Caco-2 (cell line): ENCODE data around the gene LRRC75A. TPM values are rescaled to one million over a fixed set of nuclear protein-coding genes. Genes with fewer than 3 reads are reported as not detected.

Source experiments
- BruUV-seq: library from RNA; stranded (reverse); fragments of 400-500 nt; replicated peaks from 2 replicates; lab custom pipeline; 2021; lab: Mats Ljungman, UMichigan
- CTCF ChIA-PET: fragments of 300-600 bp; sonication (Branson Sonifier 250); formaldehyde crosslinking; loops from one replicate; lab custom pipeline; 2022; ENCODE audit warnings: antibody characterized with exemption; lab: Charles Lee
- POLR2A ChIA-PET: fragments of 300-600 bp; sonication (Branson Sonifier 250); formaldehyde crosslinking; loops from one replicate; lab custom pipeline; 2022; ENCODE audit warnings: antibody characterized with exemption; lab: Charles Lee
- DNase-seq, 2 experiments: peaks; one replicate each; pipeline versions ENCODE4 v3.0.0 to v3.0.0-alpha.2; 2020 to 2022
- H3K27me3 ChIP-seq: replicated peaks from 2 replicates; pipeline ENCODE4 v1.6.0; 2011; ENCODE audit warnings: low read length; ENCODE audit not compliant: control insufficient read depth, insufficient read depth
- H3K36me3 ChIP-seq: 2 replicates; pipeline ENCODE4 v1.5.1; 2011; ENCODE audit warnings: low read length; ENCODE audit not compliant: control insufficient read depth, insufficient read depth
- H3K4me1 ChIP-seq: fragments of 250-450 bp; sonication (Bioruptor Pico); 2 replicates; pipeline ENCODE4 v1.5.1; 2020; ENCODE audit warnings: mild to moderate bottlenecking
- H3K4me3 ChIP-seq: 2 replicates; pipeline ENCODE4 v1.5.1; 2011; ENCODE audit warnings: low read depth, mild to moderate bottlenecking, control low read depth, low read length
- H3K9me3 ChIP-seq: fragments of 250-450 bp; sonication (Bioruptor Pico); 2 replicates; pipeline ENCODE4 v1.5.1; 2020; ENCODE audit warnings: mild to moderate bottlenecking, moderate library complexity
- H3K27ac Mint-ChIP-seq: one replicate; pipeline ENCODE4 v1.8.0; 2022; ENCODE audit warnings: mixed read lengths; ENCODE audit not compliant: unreplicated experiment
- H3K27me3 Mint-ChIP-seq: one replicate; pipeline ENCODE4 v1.8.0; 2022; ENCODE audit warnings: mixed read lengths; ENCODE audit not compliant: insufficient read depth, unreplicated experiment
- H3K36me3 Mint-ChIP-seq: one replicate; pipeline ENCODE4 v1.8.0; 2022; ENCODE audit warnings: mild to moderate bottlenecking, mixed read lengths; ENCODE audit not compliant: insufficient read depth, unreplicated experiment
- H3K4me1 Mint-ChIP-seq: one replicate; pipeline ENCODE4 v1.8.0; 2022; ENCODE audit warnings: low read depth, mixed read lengths; ENCODE audit not compliant: unreplicated experiment
- H3K4me3 Mint-ChIP-seq: one replicate; pipeline ENCODE4 v1.8.0; 2022; ENCODE audit warnings: mild to moderate bottlenecking, moderate library complexity, mixed read lengths; ENCODE audit not compliant: unreplicated experiment
- H3K9me3 Mint-ChIP-seq: one replicate; pipeline ENCODE4 v1.8.0; 2022; ENCODE audit warnings: mixed read lengths; ENCODE audit not compliant: unreplicated experiment
- intact Hi-C: fragments of 100-400 bp; cut with micrococcal nuclease; formaldehyde crosslinking; loops from one replicate; pipeline ENCODE4 v1.10.0; 2022; ENCODE audit not compliant: unreplicated experiment
- total RNA-seq: library from RNA; stranded (reverse); gene quantifications from 2 replicates; pipeline ENCODE4 v1.2.3, GENCODE V29; 2022
- TF ChIP-seq, protein P1 (sequence below), 2 experiments: fragments of 200-600 bp in 1 of 2; IDR thresholded peaks; 1 replicate in 1 of 2; 2 replicates in 1 of 2; pipeline versions ENCODE4 v1.5.1 to v1.8.0; 2011 to 2022; ENCODE audit warnings: antibody characterized with exemption in 1 of 2, control low read depth in 1 of 2, inconsistent platforms in 1 of 2, low read depth in 1 of 2, low read length in 1 of 2, mild to moderate bottlenecking in 1 of 2, moderate library complexity in 1 of 2; ENCODE audit not compliant: insufficient read depth in 1 of 2, severe bottlenecking in 1 of 2, unreplicated experiment in 1 of 2

LRRC75A gene
- total RNA-seq, 1 experiment from 2014 or later: 4.5 TPM

DNA sequence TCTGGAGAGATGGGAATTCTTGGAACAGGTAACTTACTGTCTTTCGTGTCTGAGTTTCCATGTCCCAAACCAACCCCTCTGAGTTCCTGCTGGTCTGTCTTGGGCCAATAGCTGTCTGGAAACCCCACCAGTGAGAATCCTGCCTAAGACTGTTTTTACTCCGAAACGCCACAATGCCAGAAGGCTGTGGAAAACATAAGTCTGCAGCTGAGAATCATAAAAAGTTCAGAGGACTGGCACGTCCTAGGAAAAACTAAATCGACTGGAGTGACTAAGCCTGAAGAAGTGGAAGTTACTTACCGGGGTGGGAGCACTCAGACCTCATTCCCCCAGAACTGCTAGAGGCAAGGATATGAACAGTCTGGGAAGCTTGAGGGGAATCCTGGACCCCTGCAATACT is 13.3 kb downstream of the LRRC75A start:
- Histone ChIP-seq H3K9me3 (no peaks in the 10 kb centered on the region), H3K4me3 (no peak overlapping the region), H3K4me1 (peaks cover 19% of the 10 kb centered on the region), H3K36me3 (no peaks in the 10 kb centered on the region), H3K27me3 (no peaks in the 10 kb centered on the region)
- H3K4me1 Mint-ChIP-seq: no peaks in the 10 kb centered on the region
- no peaks in the 10 kb centered on the region for H3K36me3 Mint-ChIP-seq
- CTCF ChIA-PET: interaction anchor here (1.1 kb wide), 1 partner anchor 111 kb away, joined by 3 read pairs; no protein-coding TSS in a partner anchor
- H3K4me3 Mint-ChIP-seq: no peak overlapping the region
- POLR2A ChIA-PET: no interaction called here
- no peak overlapping the region for H3K27ac Mint-ChIP-seq
- TF ChIP-seq, protein P1, sequence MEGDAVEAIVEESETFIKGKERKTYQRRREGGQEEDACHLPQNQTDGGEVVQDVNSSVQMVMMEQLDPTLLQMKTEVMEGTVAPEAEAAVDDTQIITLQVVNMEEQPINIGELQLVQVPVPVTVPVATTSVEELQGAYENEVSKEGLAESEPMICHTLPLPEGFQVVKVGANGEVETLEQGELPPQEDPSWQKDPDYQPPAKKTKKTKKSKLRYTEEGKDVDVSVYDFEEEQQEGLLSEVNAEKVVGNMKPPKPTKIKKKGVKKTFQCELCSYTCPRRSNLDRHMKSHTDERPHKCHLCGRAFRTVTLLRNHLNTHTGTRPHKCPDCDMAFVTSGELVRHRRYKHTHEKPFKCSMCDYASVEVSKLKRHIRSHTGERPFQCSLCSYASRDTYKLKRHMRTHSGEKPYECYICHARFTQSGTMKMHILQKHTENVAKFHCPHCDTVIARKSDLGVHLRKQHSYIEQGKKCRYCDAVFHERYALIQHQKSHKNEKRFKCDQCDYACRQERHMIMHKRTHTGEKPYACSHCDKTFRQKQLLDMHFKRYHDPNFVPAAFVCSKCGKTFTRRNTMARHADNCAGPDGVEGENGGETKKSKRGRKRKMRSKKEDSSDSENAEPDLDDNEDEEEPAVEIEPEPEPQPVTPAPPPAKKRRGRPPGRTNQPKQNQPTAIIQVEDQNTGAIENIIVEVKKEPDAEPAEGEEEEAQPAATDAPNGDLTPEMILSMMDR (IDR thresholded peaks at IDR 0.05; ENCODE audit: insufficient read depth in 1 of 2, low read depth in 1 of 2, low read length in 1 of 2, severe bottlenecking in 1 of 2, unreplicated experiment in 1 of 2): no peak
- BruUV-seq: no TSS peak
- intact Hi-C loops: no loop called here
- H3K9me3 Mint-ChIP-seq: no peaks in the 10 kb centered on the region
- DNase-seq: no peak
- H3K27me3 Mint-ChIP-seq: no peaks in the 10 kb centered on the region

DNA sequence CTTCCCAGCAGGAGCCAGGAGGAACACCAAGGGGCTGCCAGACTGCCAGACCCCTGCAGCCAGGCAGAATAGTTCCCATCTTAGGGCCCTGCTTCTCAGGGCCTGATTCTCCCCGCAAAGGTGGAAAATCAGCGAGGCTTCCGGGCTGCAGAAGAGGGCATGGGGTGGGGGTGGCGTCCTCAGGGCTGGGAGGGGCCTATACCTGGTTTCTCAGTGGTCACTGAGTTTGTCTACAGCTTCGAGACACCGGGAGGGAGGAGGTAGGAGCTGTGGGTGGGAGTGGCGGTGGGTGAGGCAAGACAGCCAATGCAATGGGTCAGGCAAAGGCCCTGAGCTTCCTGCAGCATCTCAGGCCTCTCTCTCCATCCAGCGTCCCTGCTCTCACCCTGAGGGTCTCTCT is 14.3 kb downstream of the LRRC75A start:
- ChIA-PET CTCF (no interaction called here), POLR2A (no interaction called here)
- intact Hi-C loops: no loop called here
- Mint-ChIP-seq H3K36me3 (no peaks in the 10 kb centered on the region), H3K4me1 (no peaks in the 10 kb centered on the region), H3K9me3 (no peaks in the 10 kb centered on the region), H3K4me3 (no peak overlapping the region), H3K27me3 (no peaks in the 10 kb centered on the region), H3K27ac (no peak overlapping the region)
- BruUV-seq: no TSS peak
- H3K4me1 ChIP-seq: peaks cover 19% of the 10 kb centered on the region
- H3K9me3 ChIP-seq: no peaks in the 10 kb centered on the region
- H3K27me3 ChIP-seq: no peaks in the 10 kb centered on the region
- no peak for DNase-seq
- no peak overlapping the region for H3K4me3 ChIP-seq
- TF ChIP-seq, protein P1 (IDR thresholded peaks at IDR 0.05; ENCODE audit: insufficient read depth in 1 of 2, low read depth in 1 of 2, low read length in 1 of 2, severe bottlenecking in 1 of 2, unreplicated experiment in 1 of 2): no peak
- H3K36me3 ChIP-seq: no peaks in the 10 kb centered on the region

DNA sequence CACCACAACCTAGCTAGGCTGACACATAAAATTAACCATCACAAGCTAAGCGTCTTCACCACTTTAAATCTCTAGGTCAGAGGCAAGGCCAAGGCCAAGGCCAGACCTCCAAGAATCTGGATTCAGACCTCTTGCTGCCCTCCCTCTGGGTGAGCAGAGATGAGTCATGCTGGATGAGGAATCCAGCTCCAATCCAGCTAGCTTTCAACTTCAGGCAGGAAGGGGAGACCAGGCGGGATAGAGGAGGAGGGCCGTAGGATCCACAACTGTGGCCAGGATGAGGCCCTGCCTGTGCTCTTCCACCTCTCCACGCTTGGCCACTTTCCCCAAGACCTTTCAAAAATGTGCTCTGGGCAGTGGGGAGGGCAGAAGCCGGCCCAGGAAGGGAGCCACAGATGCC is 14.7 kb downstream of the LRRC75A start:
- Mint-ChIP-seq H3K27me3 (no peaks in the 10 kb centered on the region), H3K36me3 (peaks cover under 1% of the 10 kb centered on the region), H3K27ac (no peak overlapping the region), H3K9me3 (no peaks in the 10 kb centered on the region), H3K4me1 (no peaks in the 10 kb centered on the region), H3K4me3 (no peak overlapping the region)
- no TSS peak for BruUV-seq
- TF ChIP-seq, protein P1 (IDR thresholded peaks at IDR 0.05; ENCODE audit: insufficient read depth in 1 of 2, low read depth in 1 of 2, low read length in 1 of 2, severe bottlenecking in 1 of 2, unreplicated experiment in 1 of 2): no peak
- ChIA-PET CTCF (no interaction called here), POLR2A (no interaction called here)
- H3K4me3 ChIP-seq: no peak overlapping the region
- intact Hi-C loops: no loop called here
- no peaks in the 10 kb centered on the region for H3K27me3 ChIP-seq
- H3K36me3 ChIP-seq: no peaks in the 10 kb centered on the region
- H3K4me1 ChIP-seq: peaks cover 19% of the 10 kb centered on the region
- H3K9me3 ChIP-seq: no peaks in the 10 kb centered on the region
- no peak for DNase-seq
